H9 (cell line): Measurements from ENCODE around the gene SLC25A26. TPM values are rescaled to one million over a fixed set of nuclear protein-coding genes. Genes with fewer than 3 reads are reported as not detected.

Experiments used
- DNase-seq: peaks from one replicate; pipeline ENCODE4 v3.0.0-alpha.2; 2017
- H2AFZ ChIP-seq: one replicate; pipeline ENCODE4 v1.6.1; 2013; ENCODE audit warnings: mild to moderate bottlenecking, low read length, control low read depth, moderate library complexity
- H2AK5ac ChIP-seq: 2 replicates; pipeline ENCODE4 v1.6.1; 2013; ENCODE audit warnings: low read length, control low read depth, mixed read lengths; ENCODE audit not compliant: insufficient read length
- H2BK120ac ChIP-seq: one replicate; pipeline ENCODE4 v1.6.1; 2013; ENCODE audit warnings: low read depth, mild to moderate bottlenecking, low read length, control low read depth, inconsistent platforms; ENCODE audit not compliant: poor library complexity, severe bottlenecking
- H2BK12ac ChIP-seq: 2 replicates; pipeline ENCODE4 v1.6.1; 2013; ENCODE audit warnings: low read length, control low read depth, mixed read lengths, low read depth; ENCODE audit not compliant: insufficient read length
- H2BK15ac ChIP-seq: 2 replicates; pipeline ENCODE4 v1.6.1; 2013; ENCODE audit warnings: low read depth, low read length, control low read depth
- H2BK20ac ChIP-seq: one replicate; pipeline ENCODE4 v1.6.1; 2013; ENCODE audit warnings: low read depth, mild to moderate bottlenecking, low read length, control low read depth, inconsistent platforms; ENCODE audit not compliant: poor library complexity, severe bottlenecking
- H2BK5ac ChIP-seq: 2 replicates; pipeline ENCODE4 v1.6.1; 2013; ENCODE audit warnings: low read length, control low read depth, mixed read lengths; ENCODE audit not compliant: insufficient read length
- H3K14ac ChIP-seq: 2 replicates; pipeline ENCODE4 v1.6.1; 2013; ENCODE audit warnings: low read length, control low read depth; ENCODE audit not compliant: insufficient read depth
- H3K18ac ChIP-seq: 2 replicates; pipeline ENCODE4 v1.6.1; 2013; ENCODE audit warnings: low read depth, mild to moderate bottlenecking, mixed read lengths, low read length, control low read depth; ENCODE audit not compliant: insufficient read length
- H3K23ac ChIP-seq: 2 replicates; pipeline ENCODE4 v1.6.1; 2013; ENCODE audit warnings: low read length, control low read depth, mixed read lengths, low read depth; ENCODE audit not compliant: insufficient read length
- H3K23me2 ChIP-seq: 2 replicates; pipeline ENCODE4 v1.6.1; 2013; ENCODE audit warnings: low read depth, mild to moderate bottlenecking, mixed read lengths, low read length, control low read depth; ENCODE audit not compliant: insufficient read length, poor library complexity, severe bottlenecking
- H3K27ac ChIP-seq: 2 replicates; pipeline ENCODE4 v1.5.1; 2013; ENCODE audit warnings: low read length, control low read depth, mixed read lengths, low read depth; ENCODE audit not compliant: insufficient read length
- H3K27me3 ChIP-seq: 2 replicates; pipeline ENCODE4 v1.6.1; 2013; ENCODE audit warnings: low read length, control low read depth, inconsistent platforms; ENCODE audit not compliant: insufficient read depth
- H3K4ac ChIP-seq: 2 replicates; pipeline ENCODE4 v1.6.1; 2013; ENCODE audit warnings: low read depth, mild to moderate bottlenecking, control low read depth, inconsistent platforms, low read length, moderate library complexity
- H3K4me1 ChIP-seq: 2 replicates; pipeline ENCODE4 v1.6.1; 2013; ENCODE audit warnings: low read length, control low read depth, inconsistent platforms; ENCODE audit not compliant: insufficient read depth
- H3K4me2 ChIP-seq: 2 replicates; pipeline ENCODE4 v1.6.1; 2013; ENCODE audit warnings: low read length, control low read depth, mixed read lengths; ENCODE audit not compliant: insufficient read length, insufficient read depth
- H3K56ac ChIP-seq: 2 replicates; pipeline ENCODE4 v1.6.1; 2013; ENCODE audit warnings: low read depth, mild to moderate bottlenecking, mixed read lengths, low read length, control low read depth; ENCODE audit not compliant: insufficient read length
- H3K79me1 ChIP-seq: 2 replicates; pipeline ENCODE4 v1.6.1; 2013; ENCODE audit warnings: low read depth, mild to moderate bottlenecking, moderate library complexity, low read length, control low read depth, inconsistent platforms; ENCODE audit not compliant: insufficient read depth, poor library complexity, severe bottlenecking
- H3K79me2 ChIP-seq: 2 replicates; pipeline ENCODE4 v1.6.1; 2013; ENCODE audit warnings: low read length, control low read depth, inconsistent platforms; ENCODE audit not compliant: insufficient read depth
- H3K9ac ChIP-seq: 2 replicates; pipeline ENCODE4 v1.6.1; 2013; ENCODE audit warnings: low read length, control low read depth, mixed read lengths; ENCODE audit not compliant: insufficient read length; ENCODE audit errors: extremely low read depth
- H3K9me3 ChIP-seq: one replicate; pipeline ENCODE4 v1.6.1; 2013; ENCODE audit warnings: low read depth, low read length, inconsistent platforms; ENCODE audit not compliant: control insufficient read depth
- H3T11ph ChIP-seq: one replicate; pipeline ENCODE4 v1.6.1; 2013; ENCODE audit warnings: mild to moderate bottlenecking, low read length, control low read depth, inconsistent platforms
- H4K20me1 ChIP-seq: one replicate; pipeline ENCODE4 v1.6.1; 2013; ENCODE audit not compliant: control insufficient read depth, insufficient read length, insufficient read depth
- H4K5ac ChIP-seq: 2 replicates; pipeline ENCODE4 v1.6.1; 2013; ENCODE audit warnings: low read depth, mild to moderate bottlenecking, mixed read lengths, low read length, control low read depth; ENCODE audit not compliant: insufficient read length
- H4K8ac ChIP-seq: replicated peaks from 2 replicates; pipeline ENCODE4 v1.6.1; 2013; ENCODE audit warnings: low read length, control low read depth, mixed read lengths, low read depth; ENCODE audit not compliant: insufficient read length
- H4K91ac ChIP-seq: 2 replicates; pipeline ENCODE4 v1.6.1; 2013; ENCODE audit warnings: low read depth, mild to moderate bottlenecking, moderate library complexity, mixed read lengths, low read length, control low read depth; ENCODE audit not compliant: insufficient read length
- H3K27ac Mint-ChIP-seq, 3 experiments: 2 replicates in 2 of 3; 3 replicates in 1 of 3; pipeline ENCODE4 v1.8.0; 2020 to 2021; ENCODE audit warnings: mixed read lengths in 3 of 3, mild to moderate bottlenecking in 1 of 3, moderate library complexity in 1 of 3
- H3K27me3 Mint-ChIP-seq: 2 replicates; pipeline ENCODE4 v1.8.0; 2021; ENCODE audit warnings: low read depth, mild to moderate bottlenecking, moderate library complexity, mixed read lengths
- H3K36me3 Mint-ChIP-seq, 3 experiments: 2 replicates in 2 of 3; 3 replicates in 1 of 3; pipeline ENCODE4 v1.8.0; 2020 to 2021; ENCODE audit warnings: low read depth in 3 of 3, mixed read lengths in 3 of 3; ENCODE audit not compliant: insufficient read depth in 1 of 3
- H3K4me1 Mint-ChIP-seq, 2 experiments: 2 replicates each; pipeline ENCODE4 v1.8.0; 2020; ENCODE audit warnings: mixed read lengths in 2 of 2
- H3K4me3 Mint-ChIP-seq, 2 experiments: 2 replicates in 1 of 2; 3 replicates in 1 of 2; pipeline ENCODE4 v1.8.0; 2020 to 2021; ENCODE audit warnings: mild to moderate bottlenecking in 2 of 2, mixed read lengths in 2 of 2, moderate library complexity in 1 of 2
- H3K9me3 Mint-ChIP-seq, 2 experiments: 2 replicates in 1 of 2; 3 replicates in 1 of 2; pipeline ENCODE4 v1.8.0; 2020; ENCODE audit warnings: mild to moderate bottlenecking in 2 of 2, mixed read lengths in 2 of 2, moderate library complexity in 1 of 2
- WGBS: extraction: QIAGEN DNeasy Blood & Tissue Kit; methylation state at CpG from one replicate; pipeline ENCODE4 v1.1.7; 2013; ENCODE audit warnings: missing lambda C conversion rate, low lambda C conversion rate, mixed read lengths; ENCODE audit not compliant: insufficient read length; ENCODE audit errors: extremely low coverage; 5-methylcytosine and 5-hydroxymethylcytosine counted together
- total RNA-seq: library from RNA; stranded (reverse); gene quantifications from 2 replicates; pipeline ENCODE4 v1.2.1, GENCODE V29; 2021
- TF ChIP-seq, protein P1 (sequence below): fragments of 200-600 bp; sonication (generic); conservative IDR thresholded peaks from 3 replicates; pipeline ENCODE4 v1.8.0; 2021; ENCODE audit warnings: antibody characterized with exemption, mild to moderate bottlenecking

The SLC25A26 gene
- total RNA-seq, 1 experiment from 2014 or later = 30.2 TPM

- Histone ChIP-seq H3K23ac (no peak overlapping the region), H2AFZ (no peak overlapping the region), H3K9me3 (no peaks in the 10 kb centered on the region), H2BK120ac (no peak overlapping the region), H3K23me2 (no peaks in the 10 kb centered on the region), H3K79me1 (peaks cover 2% of the 10 kb centered on the region), H4K91ac (no peak overlapping the region), H3K79me2 (no peaks in the 10 kb centered on the region; the same call in 1 of the 2 replicates), H3K14ac (no peak overlapping the region), H3K27me3 (no peaks in the 10 kb centered on the region), H2BK20ac (no peak overlapping the region), H2AK5ac (no peak overlapping the region), H4K8ac (no peak overlapping the region), H4K5ac (no peak overlapping the region), H2BK15ac (no peak overlapping the region), H2BK12ac (no peak overlapping the region), H3K18ac (no peak overlapping the region), H3K9ac (no peak overlapping the region), H2BK5ac (no peak overlapping the region), H3K4me1 (no peaks in the 10 kb centered on the region), H3K56ac (no peak overlapping the region), H3K4ac (no peak overlapping the region), H3K27ac (no peak overlapping the region), H3T11ph (no peak overlapping the region), H4K20me1 (no peaks in the 10 kb centered on the region), H3K4me2 (peak overlapping the region; percentile 80)
- TF ChIP-seq, protein P1, sequence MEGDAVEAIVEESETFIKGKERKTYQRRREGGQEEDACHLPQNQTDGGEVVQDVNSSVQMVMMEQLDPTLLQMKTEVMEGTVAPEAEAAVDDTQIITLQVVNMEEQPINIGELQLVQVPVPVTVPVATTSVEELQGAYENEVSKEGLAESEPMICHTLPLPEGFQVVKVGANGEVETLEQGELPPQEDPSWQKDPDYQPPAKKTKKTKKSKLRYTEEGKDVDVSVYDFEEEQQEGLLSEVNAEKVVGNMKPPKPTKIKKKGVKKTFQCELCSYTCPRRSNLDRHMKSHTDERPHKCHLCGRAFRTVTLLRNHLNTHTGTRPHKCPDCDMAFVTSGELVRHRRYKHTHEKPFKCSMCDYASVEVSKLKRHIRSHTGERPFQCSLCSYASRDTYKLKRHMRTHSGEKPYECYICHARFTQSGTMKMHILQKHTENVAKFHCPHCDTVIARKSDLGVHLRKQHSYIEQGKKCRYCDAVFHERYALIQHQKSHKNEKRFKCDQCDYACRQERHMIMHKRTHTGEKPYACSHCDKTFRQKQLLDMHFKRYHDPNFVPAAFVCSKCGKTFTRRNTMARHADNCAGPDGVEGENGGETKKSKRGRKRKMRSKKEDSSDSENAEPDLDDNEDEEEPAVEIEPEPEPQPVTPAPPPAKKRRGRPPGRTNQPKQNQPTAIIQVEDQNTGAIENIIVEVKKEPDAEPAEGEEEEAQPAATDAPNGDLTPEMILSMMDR = no peak
- no peaks in the 10 kb centered on the region for H3K9me3 Mint-ChIP-seq
- DNase-seq = no peak
- WGBS = no CpG with 5 or more reads among the region's 5 CpGs
- H3K4me1 Mint-ChIP-seq = peaks cover 7% of the 10 kb centered on the region in 2 experiments
- H3K27ac Mint-ChIP-seq = no peak overlapping the region
- H3K36me3 Mint-ChIP-seq = peaks cover 0 to 12% (median 5%) of the 10 kb centered on the region in 3 experiments; a peak in 5 of 7 replicates
- peaks cover 2% of the 10 kb centered on the region for H3K27me3 Mint-ChIP-seq
- peak overlapping the region; percentile 69 to 97 for H3K4me3 Mint-ChIP-seq
These were observed 735 bp upstream of the SLC25A26 start for GRCh38 chr3:66220066-66220465.
